Tongue (tissue), 2 donors: Measurements from ENCODE around the gene RNASEH1. TPM values are rescaled to one million over a fixed set of nuclear protein-coding genes. Genes with fewer than 3 reads are reported as not detected.

Source experiments
- DNase-seq: peaks from one replicate; pipeline ENCODE4 v3.0.0-alpha.2; 2015
- total RNA-seq: library from RNA; depleted of rRNA; stranded (reverse); fragments of >200 nt; gene quantifications from one replicate; pipeline ENCODE4 v1.2.3, GENCODE V29; 2014

The RNASEH1 gene
- total RNA-seq, 1 donor from 2014 or later = 22.2 TPM

DNA sequence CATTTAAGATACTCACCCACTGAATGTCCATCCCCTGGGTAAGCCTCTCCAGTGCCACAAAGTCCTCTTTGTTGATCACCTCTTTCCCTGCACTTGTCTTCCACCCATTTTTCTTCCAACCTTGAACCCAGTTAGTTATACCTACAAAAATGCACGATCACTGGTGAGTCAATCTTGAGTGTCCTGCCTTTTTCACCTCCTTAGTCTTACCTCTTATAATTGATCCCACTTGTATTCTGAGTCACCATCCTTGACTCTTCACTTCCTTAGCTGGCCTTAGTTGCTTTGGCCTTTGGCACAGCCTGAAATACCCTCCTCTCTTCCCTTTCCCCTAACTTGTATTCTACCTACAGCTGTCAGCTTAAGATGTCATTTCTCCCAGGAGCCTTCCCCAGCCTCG is 10.2 kb downstream of the RNASEH1 start:
- no peak for DNase-seq

DNA sequence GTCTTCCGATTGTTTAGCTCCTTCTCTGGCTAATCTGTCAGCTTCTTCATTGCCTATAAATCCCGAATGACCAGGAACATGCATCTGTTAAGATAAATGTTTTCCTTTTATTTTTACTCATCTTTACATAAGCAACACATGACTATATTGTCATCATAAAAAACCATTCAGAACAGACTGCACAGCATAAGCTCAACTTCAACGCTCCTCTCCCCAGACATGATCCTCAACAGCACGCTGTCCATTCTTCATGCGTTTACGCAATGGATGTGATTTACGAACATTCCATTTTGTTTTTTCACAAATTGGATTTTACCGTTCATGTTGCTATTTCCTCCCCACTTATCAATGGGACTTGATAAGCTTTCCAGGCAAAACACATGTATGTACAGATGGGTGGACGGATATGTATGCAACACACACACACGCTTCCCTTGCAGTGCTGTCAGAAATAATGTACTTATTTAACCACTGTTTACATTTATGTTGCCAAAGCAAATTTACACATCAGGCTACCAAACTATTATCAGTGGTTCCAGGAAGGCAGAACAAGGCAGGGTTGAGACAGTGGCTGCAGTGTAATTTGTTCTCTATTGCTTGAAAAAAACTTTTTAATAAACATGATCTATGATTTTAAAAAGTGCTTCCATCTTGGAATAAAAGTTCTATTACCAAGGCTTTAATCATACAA is 12.2 kb downstream of the RNASEH1 start:
- DNase-seq = no peak

DNA sequence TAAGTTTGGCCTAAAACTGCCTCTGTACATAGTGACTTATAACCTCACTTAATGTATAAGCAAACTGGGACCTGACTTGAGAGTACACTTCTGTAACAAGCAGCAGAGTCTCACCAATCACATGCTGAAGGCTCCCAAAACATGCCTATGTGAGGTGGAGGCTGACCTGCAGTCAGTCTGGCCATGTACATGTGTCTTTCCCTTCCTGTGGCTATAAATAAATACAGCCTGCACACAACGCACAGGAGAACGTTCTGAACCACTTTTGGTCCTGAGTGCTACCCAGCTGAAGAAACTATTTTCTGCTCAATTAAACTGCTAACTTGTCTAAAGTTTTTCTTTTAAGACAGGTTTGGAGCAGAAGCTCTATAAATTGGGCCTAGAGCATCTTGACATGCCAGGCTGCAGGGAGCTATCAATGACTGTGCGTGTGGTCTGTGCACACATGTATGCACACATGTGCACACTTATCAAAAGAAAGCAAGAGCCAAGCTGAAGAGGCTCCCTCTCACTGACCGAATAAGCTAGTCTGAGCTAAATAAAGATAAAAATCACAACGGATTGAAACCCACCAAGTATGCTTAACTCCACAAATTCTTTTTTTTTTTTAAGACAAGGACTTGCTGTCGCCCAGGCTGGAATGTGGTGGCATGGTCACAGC is 15.0 kb downstream of the RNASEH1 start:
- DNase-seq = no peak

DNA sequence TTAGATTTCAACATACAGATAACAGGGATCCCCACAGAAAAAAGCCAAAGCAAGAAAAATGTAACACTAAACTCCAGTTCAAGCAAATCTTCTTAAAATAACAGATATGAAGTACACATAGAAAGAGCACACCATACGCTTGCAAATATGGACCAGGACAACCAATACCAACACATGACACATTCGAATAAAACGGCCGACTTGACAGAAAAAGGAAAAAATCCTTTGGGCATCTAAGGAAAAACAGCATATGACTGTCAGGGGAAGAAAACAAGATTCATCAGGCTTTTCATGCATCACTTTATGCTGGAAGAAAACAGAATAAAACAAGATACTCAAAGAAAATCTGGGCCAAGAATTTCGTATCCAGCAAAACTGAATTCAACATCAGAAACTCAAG is 16.0 kb downstream of the RNASEH1 start:
- DNase-seq = no peak

DNA sequence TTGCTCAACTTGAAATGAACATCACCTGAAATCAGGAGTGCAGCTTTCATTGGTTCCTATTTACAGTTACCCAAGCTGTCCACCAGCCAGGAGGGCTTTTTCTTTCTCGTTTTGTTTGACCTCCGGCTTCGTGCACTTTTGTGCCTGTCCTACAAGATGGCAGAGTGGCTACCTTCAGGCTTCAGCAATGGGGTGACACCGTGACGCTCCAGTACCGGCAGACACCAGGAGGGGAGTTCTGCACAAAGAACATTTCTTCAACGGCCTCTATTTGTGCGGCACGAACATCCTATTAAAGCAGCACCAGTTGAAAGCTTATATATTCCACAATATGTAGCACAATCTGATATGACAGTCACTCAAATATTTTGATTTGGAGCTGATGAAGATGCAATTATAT is 18.3 kb downstream of the RNASEH1 start:
- no peak for DNase-seq

DNA sequence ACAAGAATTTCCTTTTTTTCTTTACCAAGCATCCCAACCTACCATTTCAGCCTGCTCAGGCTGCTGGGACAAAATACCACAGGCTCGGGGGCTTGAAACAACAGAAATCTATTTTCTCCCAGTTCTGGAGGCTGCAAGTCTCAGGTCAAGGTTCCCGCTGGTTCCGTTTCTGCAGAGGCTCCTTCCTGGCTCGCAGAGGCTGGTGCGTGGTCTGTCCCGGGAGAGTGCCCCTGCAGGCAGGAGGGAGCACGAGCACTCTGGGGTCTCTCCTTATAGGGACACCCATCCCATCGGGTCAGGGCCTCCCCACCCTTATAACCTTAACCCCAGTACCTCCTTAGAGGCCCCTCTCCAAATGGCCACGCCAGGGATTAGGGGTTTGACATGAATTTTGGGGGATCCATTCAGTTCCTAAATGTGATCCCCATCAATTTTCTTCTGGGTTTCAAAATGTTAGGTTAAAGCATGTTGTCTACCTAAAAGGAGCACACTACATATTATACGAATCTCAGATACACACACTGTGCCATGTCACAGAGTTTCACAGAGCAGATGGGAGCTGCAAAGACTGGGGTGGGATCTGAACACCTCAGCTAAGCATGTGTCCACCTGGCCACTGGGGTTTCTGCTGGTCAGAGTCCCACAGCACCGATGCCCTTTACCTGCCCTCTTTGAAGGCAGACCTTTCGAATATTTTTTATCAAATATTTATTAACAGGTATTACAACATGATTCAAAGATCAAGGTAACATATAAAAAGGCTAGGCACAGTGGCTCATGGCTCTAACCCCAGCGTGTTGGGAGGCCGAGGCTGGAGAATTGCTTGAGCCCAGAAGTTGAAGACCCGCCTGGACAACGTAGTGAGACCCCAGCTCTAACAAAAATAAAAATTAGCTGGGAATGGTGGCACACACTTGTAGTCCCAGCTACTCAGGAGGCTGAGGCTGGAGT is 21.2 kb downstream of the RNASEH1 start:
- DNase-seq = peak; percentile 52

DNA sequence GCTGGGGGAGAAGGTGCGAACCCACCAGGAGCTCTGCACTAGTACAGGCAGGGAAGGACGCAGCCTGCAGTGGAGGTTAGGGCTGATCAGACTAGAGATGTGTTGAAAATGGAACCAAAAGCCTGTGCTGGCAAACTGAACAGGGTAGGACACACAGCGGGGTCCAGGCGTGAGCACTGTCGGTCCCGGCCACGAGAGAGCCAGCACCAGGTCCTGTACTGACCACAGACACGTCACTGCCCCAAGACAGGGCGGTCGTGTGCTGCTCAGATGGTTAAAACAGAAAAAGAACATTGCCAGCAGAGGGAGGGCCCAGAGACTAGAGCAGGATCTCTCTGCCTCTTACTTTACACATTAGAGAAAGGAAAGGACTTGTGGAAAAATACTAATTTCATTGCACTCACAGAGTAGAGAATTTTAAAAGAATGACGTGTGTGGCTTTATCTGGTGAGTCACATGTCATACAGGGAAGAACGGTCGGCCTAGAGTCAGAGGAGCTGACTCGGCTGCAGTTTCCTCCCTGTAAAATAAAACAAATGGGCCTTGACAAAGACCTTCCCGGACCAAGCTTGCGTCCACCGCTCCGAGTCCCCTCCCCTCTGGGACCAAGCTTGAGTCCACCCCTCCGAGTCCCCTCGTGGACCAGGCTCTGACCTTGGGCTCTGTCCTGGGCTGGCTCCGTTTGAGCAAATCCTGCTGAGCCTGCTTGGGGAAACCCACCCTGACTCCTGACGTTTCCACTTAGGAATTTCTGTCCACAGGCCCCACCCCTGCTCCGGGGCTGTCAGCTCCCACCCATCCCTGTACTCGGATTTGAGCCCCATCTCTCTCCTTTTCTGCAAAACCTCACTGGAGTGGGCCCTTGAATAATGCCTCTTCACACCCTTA is 22.1 kb downstream of the RNASEH1 start:
- DNase-seq = peak; percentile 78

DNA sequence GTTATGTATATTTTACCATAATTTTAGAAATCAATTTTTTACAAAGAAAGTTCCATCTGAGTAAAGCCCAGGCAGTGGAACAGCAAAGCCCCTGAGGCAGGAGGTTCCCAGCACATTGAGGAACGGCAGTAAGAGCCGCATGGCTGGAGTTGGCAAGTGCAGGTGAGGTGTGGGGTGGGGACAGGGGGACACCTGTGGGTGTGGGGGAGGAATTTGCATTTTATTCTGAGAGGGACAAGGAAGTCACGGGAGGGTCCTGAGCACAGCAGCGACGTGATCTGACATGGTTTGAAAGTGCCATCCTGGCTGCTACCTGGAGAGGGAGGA is 22.7 kb downstream of the RNASEH1 start:
- no peak for DNase-seq

DNA sequence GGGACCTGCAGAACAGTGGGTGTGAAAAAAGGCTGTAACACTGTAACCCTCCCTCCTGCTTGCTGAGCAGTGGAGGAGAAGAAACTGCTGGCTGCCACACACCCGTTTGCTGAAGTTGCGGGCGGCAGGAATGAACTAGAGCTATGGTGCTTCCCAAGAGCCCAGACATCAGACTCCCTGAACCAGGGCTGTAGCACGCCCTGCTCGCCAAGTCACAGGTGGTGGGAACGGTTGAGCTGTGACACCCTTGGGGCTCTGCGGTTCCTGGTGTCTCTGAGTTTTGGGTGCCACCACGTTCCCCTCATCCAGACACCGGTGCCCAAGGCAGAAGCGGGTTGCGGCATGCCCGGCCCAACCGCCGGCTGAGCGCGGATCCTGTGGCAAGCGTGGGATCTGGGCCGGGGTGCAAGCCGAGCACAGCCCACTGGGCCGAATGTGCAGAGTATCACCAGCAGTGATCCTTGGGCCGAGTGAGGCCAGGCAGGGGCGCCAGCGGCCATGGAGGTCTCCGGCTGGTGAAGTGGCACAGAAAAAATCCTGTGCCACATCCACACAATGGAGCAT is 23.8 kb downstream of the RNASEH1 start:
- DNase-seq = no peak

DNA sequence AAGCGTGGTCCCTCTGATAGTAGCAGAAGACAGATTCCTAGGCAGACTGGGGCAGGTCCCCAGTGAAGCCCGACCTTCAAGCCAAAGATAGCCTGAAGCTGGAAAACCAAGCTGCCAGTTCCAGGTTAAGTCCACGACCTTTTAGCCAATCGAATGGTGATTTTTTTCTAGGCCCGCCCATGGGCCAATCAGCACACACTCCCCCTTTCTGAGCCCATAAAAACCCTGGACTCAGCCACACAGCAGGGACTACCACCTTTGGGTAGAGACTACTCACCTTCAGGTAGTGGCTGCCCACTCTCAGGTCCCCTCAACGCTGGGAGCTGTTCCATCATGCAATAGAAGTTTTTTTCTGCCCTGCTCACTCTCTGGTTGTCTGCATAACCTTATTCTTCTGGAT is 24.3 kb downstream of the RNASEH1 start:
- DNase-seq = no peak

DNA sequence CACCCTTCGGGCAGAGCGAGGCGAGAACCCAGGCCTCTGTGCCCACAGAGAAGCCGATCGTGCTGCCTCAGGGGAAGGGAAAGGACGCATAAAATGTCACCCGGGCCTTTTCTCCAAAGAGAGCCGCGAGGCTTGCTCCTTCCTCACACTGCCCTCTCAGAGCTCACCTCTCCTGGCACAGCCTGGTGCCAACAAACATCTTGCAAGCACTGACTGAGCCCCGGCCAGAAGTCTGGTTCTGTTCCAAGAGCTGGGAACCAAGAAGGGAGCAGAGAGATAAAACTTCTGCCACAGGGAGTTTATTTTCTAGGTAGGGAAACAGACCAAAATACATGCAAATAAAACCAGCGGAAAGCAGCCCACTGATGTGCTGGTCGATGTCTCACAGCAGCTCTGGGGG is 25.2 kb downstream of the RNASEH1 start:
- no peak for DNase-seq

DNA sequence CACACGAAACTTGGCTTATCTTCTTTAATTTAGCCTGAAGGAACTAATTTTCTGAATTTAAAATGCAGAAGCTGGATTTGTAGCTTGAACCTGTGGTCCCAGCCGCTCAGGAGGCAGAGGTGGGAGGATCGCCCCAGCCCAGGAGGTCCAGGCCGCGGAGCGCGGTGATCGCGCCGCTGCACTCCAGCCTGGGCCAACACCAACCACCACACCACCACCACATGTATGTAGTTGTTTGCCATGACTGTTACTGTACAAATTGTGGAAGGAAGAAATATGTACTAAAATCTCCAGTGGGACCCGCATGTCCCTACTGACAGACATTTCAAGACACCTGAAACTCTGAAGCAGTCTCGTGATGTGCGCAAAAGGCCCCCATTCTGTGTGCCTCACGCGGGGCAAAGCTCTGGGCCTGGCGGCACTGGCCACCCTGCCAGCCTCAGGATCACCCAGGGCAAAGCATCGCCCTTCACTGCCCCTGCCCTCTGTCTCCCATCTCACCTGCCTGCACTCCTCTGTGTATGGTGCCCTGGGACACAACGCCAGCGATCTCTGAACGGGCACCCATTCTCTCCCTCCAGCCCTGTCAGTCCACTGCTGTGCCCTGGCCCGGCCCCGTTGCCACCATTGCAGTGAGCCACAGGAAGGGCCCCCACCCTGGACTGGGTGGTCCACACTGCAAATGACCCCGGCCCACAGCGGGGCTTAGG is 28.7 kb downstream of the RNASEH1 start:
- no peak for DNase-seq

DNA sequence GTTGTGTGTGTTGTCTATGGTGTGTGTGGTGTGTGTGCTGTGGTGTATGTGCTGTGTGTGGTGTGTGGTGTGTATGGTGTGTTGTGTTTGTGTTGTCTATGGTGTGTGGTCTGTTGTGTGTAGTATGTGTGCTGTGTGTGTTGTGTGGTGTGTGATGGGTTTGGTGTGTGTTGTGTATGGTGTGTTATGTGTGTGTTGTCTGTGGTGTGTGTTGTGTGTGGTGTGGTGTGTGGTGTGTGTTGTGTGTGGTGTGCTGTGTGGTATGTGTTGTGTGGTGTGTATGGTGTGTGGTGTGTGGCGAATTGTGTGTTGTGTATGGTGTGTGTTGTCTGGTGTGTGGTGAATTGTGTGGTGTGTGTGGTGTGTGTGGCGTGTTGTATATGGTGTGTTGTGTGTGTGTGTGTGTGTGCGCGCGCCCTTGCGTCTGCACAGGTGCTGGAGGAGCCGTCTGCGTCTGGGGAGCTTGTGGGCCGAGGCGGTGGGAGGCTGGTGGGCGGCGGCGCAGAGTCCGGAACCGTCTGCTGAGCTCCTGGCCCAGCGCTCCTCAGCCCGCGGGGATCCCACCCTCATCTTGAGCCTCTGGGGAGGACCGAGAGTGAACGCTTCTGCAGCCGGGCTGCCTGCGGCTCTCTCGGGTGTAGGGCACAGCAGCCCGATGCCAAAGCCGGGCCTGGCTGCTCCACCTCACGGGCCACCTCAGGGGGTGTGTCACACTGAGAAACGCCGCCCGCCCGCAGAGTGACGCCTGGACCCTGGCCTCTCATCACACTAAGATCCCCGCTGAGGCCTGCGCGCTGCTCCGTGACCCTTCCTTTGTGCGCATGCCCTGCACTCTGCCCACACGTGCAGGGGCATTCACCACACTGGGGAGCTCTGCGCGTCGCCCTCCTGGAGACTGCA is 30.0 kb downstream of the RNASEH1 start:
- no peak for DNase-seq

DNA sequence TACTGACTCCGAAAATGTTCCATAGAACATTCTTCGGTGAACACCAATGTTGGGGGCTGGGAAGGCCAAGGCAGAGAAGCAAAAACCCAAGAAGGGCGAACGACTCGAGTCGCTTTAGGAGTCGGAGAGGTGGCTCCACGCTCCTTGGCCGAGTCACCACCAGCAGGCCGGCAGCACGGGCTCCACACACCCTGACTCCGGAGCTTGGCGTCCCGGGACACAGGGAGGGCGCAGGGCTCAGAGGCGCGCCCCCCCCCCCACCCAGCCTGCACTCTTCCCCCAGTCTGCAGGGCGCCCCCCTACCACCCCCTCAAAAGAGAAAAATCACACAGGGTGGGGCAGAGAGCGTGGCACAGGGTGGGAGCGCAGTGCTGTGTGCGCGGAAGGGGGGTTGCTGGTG is 31.3 kb downstream of the RNASEH1 start:
- no peak for DNase-seq

DNA sequence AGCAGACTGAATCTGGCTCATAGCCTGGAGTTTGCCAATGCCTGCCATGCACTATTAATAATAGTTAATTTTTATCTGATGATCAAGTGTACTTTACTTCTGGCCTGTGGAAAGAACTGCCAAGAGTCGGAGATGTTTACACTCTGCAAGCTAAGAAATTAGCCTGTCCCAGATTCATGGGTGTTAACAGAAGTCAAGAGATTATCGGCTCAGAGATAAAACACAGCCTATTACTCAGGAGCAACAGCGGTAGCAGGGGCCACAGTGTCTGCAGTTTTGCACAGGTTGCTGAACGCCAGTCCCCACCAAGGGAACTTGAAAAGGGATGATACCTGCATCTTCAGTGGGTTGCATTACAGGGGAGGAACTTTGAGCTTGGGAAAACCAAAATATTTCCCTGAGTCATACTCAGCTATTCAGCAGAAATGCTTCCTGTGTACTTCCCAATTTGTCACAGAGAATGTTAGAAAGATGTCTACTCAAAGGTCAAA is 34.5 kb downstream of the RNASEH1 start:
- DNase-seq = no peak

DNA sequence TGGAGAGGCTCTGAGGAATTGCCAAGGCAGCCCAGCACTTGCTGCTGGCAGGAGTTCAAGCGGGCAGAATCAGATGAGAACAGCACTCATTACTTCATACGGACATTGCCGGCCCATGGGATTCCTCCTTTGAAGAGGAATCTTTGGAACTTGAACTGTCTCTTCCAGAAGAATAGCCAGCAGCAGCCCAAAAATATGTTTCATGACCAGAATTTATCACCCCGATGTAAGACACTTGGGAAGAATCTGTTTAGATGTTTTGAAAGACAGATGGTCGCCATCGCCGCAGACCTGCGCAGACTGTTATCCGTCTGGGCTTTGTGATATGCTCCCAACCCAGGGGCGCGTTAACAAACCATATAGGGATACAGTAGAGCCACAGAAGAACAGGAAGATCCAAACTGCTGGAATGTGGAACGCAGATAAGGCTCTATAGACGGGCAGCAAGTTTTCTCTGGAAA is 35.1 kb downstream of the RNASEH1 start:
- no peak for DNase-seq

DNA sequence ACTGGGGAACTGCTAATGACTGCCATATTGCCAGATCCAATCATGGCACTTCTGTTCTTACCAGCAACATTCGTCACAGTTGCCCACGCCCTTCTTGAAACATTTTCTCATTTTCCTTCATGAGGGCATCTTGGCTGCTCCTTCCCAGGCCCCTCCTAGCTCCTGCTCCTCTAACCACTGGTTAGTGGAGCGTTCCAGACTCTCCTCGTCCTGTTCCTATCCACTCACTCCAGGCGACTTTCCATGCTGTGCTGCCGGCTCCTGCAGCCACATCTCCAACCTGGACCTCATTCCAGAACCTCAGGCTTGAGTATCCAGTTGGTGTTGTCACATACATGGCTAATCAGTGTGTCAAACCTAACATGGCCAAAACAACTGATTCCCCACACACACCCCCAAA is 37.5 kb downstream of the RNASEH1 start:
- no peak for DNase-seq

DNA sequence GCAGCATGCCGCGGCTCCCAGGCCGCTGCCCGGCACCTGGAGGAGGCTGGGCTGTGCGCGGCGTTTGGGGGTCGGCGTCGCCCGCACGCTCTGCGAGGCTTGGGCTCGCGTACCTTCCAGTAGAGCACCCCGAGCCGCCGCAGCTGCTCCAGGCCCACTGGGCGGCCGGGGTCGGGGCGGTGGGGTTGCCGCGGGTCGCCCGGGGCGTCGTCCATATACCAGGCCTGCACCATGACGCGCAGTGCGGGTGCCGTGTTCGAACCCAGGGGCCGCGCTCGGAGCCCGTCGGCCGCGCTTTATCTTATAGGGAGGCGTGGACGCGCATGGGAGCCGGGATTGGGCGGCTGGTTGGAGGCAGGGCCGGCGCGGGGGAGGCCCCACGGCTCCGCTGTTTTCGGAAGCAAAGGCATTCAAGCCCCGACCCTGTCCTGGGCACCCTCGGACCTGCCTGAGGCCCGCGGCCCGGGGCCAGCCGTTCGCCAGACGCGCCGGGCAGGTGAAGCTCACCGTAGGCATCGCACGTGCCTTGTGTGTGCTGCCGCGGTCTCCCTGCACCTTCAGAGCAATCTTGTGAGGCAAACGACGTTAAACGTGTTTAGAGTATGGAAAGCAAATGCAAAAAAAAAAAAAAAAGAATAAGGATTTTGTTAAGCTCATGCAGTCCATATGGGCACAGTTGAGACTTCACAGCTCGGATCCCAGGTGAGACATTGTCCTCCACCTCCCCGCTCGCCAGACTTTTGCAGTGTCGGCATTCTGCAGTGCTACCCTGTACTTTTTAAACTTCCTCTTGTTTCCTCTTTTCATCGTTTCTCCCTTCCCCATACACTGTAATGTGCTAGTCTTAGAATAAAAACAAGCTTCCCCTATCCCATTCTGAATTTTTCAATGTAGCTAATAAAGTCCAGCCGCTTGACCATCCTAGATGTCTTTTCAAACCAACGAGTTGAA is 38.6 kb downstream of the RNASEH1 start, which contains the start of gene ADI1:
TSS of gene ADI1 (minus strand) at position 277 of the 951 bp plus-strand sequence. CDS start at position 233, 44 bp downstream.
- peak; percentile 90 for DNase-seq
